Spinal cord (tissue), 10 donors: ENCODE measurements around the gene PRPSAP1. TPM values are rescaled to one million over a fixed set of nuclear protein-coding genes. Genes with fewer than 3 reads are reported as not detected.
A peak's percentile ranks its signal among the peaks of the same experiment; 100 is the strongest.
"Not testable (repeated sequence)": the region's sequence is repeated elsewhere in the genome, so short reads cannot be mapped to it uniquely, and the experiment has no call there.

Experiments used
- DNase-seq, 6 donors: peaks; one replicate each; pipeline versions ENCODE4 v3.0.0 to v3.0.0-alpha.2; 2013 to 2015; ENCODE audit warnings: low spot score in 6 of 6, low read depth in 4 of 6
- H3K27ac ChIP-seq: one replicate; pipeline ENCODE4 v1.5.1; 2013; ENCODE audit warnings: low read depth, low read length, control low read depth
- H3K27me3 ChIP-seq: one replicate; pipeline ENCODE4 v1.6.1; 2013; ENCODE audit warnings: low read length; ENCODE audit not compliant: control insufficient read depth, insufficient read depth
- H3K36me3 ChIP-seq: one replicate; pipeline ENCODE4 v1.6.1; 2013; ENCODE audit warnings: low read length; ENCODE audit not compliant: control insufficient read depth, insufficient read depth
- H3K4me1 ChIP-seq: one replicate; pipeline ENCODE4 v1.6.1; 2013; ENCODE audit warnings: low read length; ENCODE audit not compliant: control insufficient read depth, insufficient read depth
- H3K4me3 ChIP-seq: one replicate; pipeline ENCODE4 v1.5.1; 2013; ENCODE audit warnings: low read depth, low read length, control low read depth
- H3K9me3 ChIP-seq: one replicate; pipeline ENCODE4 v1.6.1; 2013; ENCODE audit warnings: low read length; ENCODE audit not compliant: control insufficient read depth, insufficient read depth
- whole genome bisulfite sequencing: methylation state at CpG from one replicate; pipeline ENCODE4 v1.1.5; 2013; ENCODE audit warnings: missing lambda C conversion rate; ENCODE audit not compliant: insufficient coverage; 5-methylcytosine and 5-hydroxymethylcytosine counted together
- polyA plus RNA-seq, 2 donors: library from polyadenylated mRNA; unstranded; fragments of 120-200 nt; gene quantifications; one replicate each; pipeline ENCODE4 v1.2.1, GENCODE V29; 2013; ENCODE audit not compliant: insufficient read length in 2 of 2
- total RNA-seq, 2 donors: library from RNA; depleted of rRNA in 1 of 2; stranded (reverse); fragments of 120-200 nt in 1 of 2; fragments of >200 nt in 1 of 2; gene quantifications; one replicate each; pipeline versions ENCODE4 v1.2.3 to v1.2.4, GENCODE V29; 2013 to 2014
- donor health status: healthy.

Gene PRPSAP1
- total and polyA plus RNA-seq, 4 donors = 71.7 to 105 (median 86.6) TPM

DNA sequence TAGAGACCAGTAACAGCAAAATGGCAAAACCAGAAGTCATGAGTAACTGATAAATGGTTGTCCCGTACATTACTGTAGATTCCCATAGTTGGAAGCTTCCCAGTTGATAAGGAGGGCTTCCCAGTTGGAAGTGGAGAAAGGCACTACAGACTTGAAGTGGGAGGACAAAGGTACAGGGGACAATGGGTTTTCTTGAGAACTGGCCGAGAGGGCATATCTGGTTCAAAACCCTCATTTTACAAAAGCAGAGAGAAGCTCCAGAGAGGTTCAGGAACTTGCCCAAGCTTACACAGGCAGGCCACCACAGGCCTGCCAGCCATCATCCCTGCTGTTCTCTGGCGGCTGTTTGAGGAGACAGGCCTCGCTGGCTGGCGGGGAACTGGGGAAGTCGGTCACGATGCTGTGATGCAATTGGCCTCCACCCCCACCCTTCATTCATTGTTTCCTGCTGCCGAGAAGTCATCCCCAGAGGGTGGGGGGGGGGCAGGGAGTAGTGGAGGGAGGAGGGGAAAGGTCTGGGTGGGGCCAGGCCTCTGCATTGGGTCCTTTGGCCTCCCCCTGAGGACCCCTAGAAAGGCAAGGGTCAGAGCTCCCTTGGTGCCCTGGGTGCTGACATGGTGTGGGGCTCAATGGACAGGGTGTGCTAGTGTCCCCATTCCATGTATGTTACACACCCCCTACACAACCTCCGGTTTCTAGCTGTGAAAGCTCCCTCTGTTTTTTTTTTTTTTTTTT, 85.5 kb downstream of the PRPSAP1 start:
- Histone ChIP-seq H3K27me3 (no peaks in the 10 kb centered on the region), H3K36me3 (peaks cover 53% of the 10 kb centered on the region), H3K9me3 (no peaks in the 10 kb centered on the region), H3K4me3 (no peak overlapping the region), H3K4me1 (peaks cover 62% of the 10 kb centered on the region), H3K27ac (peak overlapping the region; percentile 50)
- WGBS = 48% methylated on average over 3 of the region's 9 CpGs
- no peak for DNase-seq

DNA sequence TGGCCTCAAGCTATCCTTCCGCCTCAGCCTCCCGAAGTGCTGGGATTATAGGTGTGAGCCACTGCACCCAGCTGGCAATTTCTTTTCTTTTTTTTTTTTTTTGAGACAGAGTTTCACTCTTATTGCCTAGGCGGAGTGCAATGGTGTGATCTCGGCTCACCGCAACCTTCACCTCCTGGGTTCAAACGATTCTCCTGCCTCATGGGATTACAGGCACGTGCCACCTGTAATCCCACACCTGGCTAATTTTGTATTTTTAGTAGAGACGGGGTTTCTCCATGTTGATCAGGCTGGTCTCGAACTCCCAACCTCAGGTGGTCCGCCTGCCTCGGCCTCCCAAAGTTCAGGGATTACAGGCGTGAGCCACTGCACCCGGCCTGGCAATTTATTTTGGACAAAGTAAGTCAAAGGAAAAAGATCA, 86.1 kb downstream of the PRPSAP1 start:
- not testable (repeated sequence) for H3K4me3 ChIP-seq, H3K27me3 ChIP-seq, H3K9me3 ChIP-seq, DNase-seq
- WGBS = 97% methylated on average over 7 of the region's 13 CpGs
- Histone ChIP-seq H3K27ac (peak overlapping the region; percentile 50), H3K4me1 (peaks cover 62% of the 10 kb centered on the region), H3K36me3 (peaks cover 50% of the 10 kb centered on the region)

DNA sequence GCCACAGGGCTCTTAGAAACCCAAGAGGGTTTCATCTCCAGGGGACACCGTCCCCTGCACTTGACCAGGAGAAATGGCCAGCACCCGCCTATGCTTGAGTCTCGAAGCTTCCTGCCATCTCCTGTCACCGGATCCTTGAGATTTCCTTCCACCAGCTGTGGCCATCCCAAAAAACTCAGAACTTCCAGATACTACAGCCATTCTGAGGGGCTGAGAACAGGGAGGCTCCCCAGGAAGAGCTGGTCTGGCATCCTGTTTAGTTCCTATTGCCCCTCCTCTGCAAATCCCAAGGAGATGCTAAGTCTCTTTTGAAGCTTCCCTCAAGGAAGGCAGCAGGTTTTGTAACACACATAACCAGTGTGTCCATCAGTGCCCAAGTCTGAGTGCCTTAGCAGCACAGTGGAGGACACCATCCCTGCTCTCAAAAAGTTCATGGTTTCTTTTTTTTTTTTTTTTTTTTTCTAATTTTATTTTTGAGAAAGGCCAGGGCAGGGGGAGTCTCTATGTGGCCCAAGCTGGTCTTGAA, 86.6 kb downstream of the PRPSAP1 start:
- no peaks in the 10 kb centered on the region for H3K9me3 ChIP-seq
- WGBS = 84% methylated on average over 4 of the region's 4 CpGs
- H3K36me3 ChIP-seq = peaks cover 45% of the 10 kb centered on the region
- peaks cover 62% of the 10 kb centered on the region for H3K4me1 ChIP-seq
- peak overlapping the region; percentile 55 for H3K4me3 ChIP-seq
- H3K27ac ChIP-seq = peak overlapping the region; percentile 82
- no peak for DNase-seq
- H3K27me3 ChIP-seq = no peaks in the 10 kb centered on the region

DNA sequence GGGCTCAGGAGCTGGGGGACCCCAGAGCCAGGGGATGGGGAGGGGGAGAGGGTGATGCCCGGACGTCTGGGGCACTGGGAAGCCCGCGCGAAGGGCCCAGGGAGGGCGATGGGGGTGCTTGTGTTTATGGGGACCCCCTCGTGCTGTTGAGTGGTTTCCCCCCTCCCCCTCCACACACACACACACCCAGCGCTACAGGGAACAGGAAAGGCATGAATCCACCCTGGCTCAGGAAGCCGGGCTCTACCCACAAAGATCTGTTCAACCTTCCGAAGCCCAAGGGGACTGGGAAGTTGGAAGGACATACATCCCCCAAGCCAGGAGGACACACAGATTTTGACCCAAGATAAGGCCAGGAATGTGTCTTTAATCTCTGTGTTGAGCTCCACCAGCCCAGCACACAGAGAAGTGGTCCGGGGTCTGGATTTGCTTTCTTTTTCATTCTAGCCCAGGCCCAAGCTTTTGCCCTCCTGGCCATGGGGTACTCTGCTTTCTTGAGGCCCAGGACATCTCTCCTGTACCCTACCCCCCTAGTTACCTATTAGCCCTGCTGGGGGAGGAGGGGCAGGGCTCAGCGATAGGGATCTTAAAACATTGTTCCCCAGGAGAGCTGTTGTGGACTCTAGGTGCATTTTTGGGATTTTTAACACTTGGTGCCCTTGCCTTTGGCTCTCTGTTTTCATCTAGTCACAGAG, 87.3 kb downstream of the PRPSAP1 start:
- 10% methylated on average over 4 of the region's 12 CpGs for WGBS
- peaks cover 62% of the 10 kb centered on the region for H3K4me1 ChIP-seq
- peak overlapping the region; percentile 82 for H3K27ac ChIP-seq
- DNase-seq = peak in 2 of 6 donors; percentile 42 to 58
- peaks cover 38% of the 10 kb centered on the region for H3K36me3 ChIP-seq
- H3K27me3 ChIP-seq = no peaks in the 10 kb centered on the region
- H3K9me3 ChIP-seq = no peaks in the 10 kb centered on the region
- peak overlapping the region; percentile 55 for H3K4me3 ChIP-seq

DNA sequence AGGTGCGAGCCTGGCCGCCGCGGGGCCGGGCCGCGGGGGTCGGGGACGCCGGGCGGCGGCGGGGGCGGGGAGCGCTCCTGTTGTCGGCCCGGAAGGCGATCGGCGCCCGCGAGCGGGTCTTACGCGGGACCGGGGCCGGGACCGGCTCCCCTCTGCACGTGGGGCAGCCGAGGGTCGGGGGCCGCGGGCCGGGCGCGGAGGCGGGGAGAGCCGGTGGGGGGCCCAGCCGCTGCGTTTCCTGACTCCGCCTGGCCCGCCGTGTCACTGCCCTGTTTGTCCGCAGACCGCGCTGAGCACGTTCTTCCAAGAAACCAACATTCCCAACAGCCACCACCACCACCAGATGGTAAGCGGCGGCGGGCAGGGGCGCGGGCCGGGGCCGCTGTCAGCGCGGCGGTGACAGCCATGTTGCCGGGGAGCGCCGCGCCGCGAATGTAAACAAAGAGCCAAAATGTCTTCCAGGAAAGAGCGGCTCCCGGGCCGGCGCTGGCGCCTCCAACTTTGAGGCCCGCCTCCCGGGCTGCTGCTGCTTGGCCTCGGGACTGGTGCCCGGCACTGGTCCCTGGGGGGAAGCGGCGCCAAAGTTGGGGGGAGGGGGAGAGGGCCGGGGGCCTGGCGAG, 88.0 kb downstream of the PRPSAP1 start:
- Histone ChIP-seq H3K9me3 (no peaks in the 10 kb centered on the region), H3K27me3 (no peaks in the 10 kb centered on the region), H3K36me3 (peaks cover 31% of the 10 kb centered on the region), H3K4me3 (peak overlapping the region; percentile 55), H3K4me1 (peaks cover 55% of the 10 kb centered on the region), H3K27ac (peak overlapping the region; percentile 82)
- 0% methylated on average over 75 of the region's 76 CpGs for WGBS
- DNase-seq = peak in 2 of 6 donors; percentile 72 to 84

DNA sequence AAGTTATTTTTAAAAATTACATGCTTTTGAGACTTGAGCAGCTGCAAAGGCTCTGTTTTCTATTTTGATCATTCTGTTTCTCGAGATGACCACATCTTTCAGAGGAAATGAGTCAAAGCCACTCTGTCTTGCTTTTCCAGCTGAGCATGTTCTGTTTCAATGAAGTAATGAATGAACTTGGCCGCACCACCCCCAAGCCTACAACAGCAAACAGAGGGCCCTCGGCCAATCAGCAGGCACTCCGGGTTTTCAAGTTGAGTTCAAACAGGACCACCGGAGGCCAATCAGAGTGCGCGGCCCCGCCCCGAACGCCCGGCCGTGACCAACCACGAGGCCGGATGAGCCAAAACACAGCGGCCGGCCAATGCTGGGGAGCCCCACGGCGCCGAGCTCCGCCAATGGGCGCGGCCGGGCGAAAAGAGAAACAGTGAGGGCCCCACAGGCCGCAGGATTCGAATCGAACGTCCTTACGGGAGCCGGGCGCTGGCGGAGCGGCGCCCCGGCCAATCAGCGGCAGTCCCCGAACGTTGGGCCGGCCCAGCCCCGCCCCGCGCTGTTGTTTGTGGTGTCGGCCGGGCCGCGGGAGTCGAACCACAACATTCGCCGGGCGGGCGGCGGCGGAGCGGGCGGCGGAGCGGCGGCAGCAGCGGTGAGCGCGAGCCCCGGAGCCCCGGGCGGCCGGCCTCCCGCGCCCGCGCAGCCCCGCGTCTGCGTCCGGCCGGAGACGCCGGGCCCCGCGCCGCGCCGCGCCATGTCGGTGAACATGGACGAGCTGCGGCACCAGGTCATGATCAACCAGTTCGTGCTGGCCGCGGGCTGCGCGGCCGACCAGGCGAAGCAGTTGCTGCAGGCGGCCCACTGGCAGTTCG, 88.7 kb downstream of the PRPSAP1 start, which contains the start of gene UBALD2:
Gene UBALD2, plus strand, starts transcription at position 594 of the 869 bp plus-strand sequence. Its CDS starts 158 bp downstream, at position 752.
- Histone ChIP-seq H3K27me3 (no peaks in the 10 kb centered on the region), H3K4me1 (peaks cover 53% of the 10 kb centered on the region), H3K36me3 (peaks cover 24% of the 10 kb centered on the region), H3K4me3 (peak within 1 kb of the TSS; percentile 55), H3K27ac (peak within 1 kb of the TSS; percentile 84), H3K9me3 (no peaks in the 10 kb centered on the region)
- 0% methylated on average over 94 of the region's 94 CpGs for WGBS
- peak; percentile 93 to 99 (median 97) for DNase-seq

DNA sequence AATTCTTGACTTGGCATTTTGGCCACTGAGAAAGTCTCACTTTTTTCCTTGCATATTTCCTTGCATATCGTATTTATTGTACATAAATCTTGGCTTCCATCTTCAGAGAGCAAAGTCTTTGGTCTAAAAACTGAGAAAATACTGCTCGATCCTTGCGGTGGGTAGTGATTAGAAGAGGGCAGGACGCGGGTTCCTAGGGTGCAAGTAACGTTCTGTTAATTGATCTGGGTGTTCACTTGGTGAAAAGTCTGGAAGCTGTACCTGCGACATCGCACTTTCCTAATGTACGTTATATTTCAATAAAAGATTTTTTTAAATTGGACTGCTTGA, 89.3 kb downstream of the PRPSAP1 start:
- H3K4me1 ChIP-seq = peaks cover 50% of the 10 kb centered on the region
- WGBS = 67% methylated on average over 5 of the region's 9 CpGs
- peak overlapping the region; percentile 84 for H3K27ac ChIP-seq

DNA sequence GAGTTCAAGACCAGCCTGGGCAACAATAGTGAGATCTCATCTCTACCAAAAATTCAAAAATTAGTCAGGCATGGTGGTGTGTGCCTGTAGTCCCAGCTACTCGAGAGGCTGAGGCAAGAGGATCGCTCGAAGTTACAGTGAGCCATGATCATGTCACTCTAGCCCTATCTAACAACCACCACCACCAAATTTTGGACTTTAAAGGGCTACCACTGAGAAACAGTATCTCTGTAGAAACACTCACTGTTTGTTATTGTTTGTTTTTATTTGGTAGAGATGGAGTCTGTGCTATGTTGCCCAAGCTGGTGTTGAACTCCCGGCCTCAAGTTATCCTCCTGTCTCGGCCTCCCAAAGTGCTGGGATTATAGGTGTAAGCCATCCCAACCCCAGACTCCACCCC, 89.8 kb downstream of the PRPSAP1 start:
- H3K4me1 ChIP-seq = peaks cover 46% of the 10 kb centered on the region
- H3K4me3 ChIP-seq = no peak overlapping the region
- no peak overlapping the region for H3K27ac ChIP-seq
- no CpG with 5 or more reads among the region's 5 CpGs for WGBS
- DNase-seq = no peak
- no peaks in the 10 kb centered on the region for H3K9me3 ChIP-seq
- no peaks in the 10 kb centered on the region for H3K27me3 ChIP-seq
- peaks cover 13% of the 10 kb centered on the region for H3K36me3 ChIP-seq

More for the DNA sequence above, 89.3 kb downstream of the PRPSAP1 start:
- Histone ChIP-seq H3K36me3 (peaks cover 18% of the 10 kb centered on the region), H3K4me3 (no peak overlapping the region), H3K27me3 (no peaks in the 10 kb centered on the region), H3K9me3 (no peaks in the 10 kb centered on the region)
- no peak for DNase-seq
